IPS-20b (cell line): ENCODE data around the gene RPTOR.

ENCODE experiments used
- H3K27ac ChIP-seq: one replicate; pipeline ENCODE4 v1.5.1; 2013; ENCODE audit warnings: low read length
- H3K27me3 ChIP-seq: 2 replicates; pipeline ENCODE4 v1.6.1; 2013; ENCODE audit warnings: mild to moderate bottlenecking, low read length, inconsistent platforms; ENCODE audit not compliant: insufficient read depth
- H3K36me3 ChIP-seq: 2 replicates; pipeline ENCODE4 v1.6.1; 2013; ENCODE audit warnings: low read depth, mild to moderate bottlenecking, inconsistent platforms, low read length, moderate library complexity; ENCODE audit not compliant: insufficient read depth
- H3K4me1 ChIP-seq: 2 replicates; pipeline ENCODE4 v1.6.1; 2013; ENCODE audit warnings: mild to moderate bottlenecking, control low read depth, inconsistent platforms, low read length, moderate library complexity; ENCODE audit not compliant: insufficient read depth
- H3K4me3 ChIP-seq: 2 replicates; pipeline ENCODE4 v1.5.1; 2013; ENCODE audit warnings: mild to moderate bottlenecking, low read length, inconsistent platforms
- H3K9ac ChIP-seq: 2 replicates; pipeline ENCODE4 v1.6.1; 2013; ENCODE audit warnings: low read depth, mild to moderate bottlenecking, inconsistent platforms, low read length, moderate library complexity
- H3K9me3 ChIP-seq: 2 replicates; pipeline ENCODE4 v1.6.1; 2013; ENCODE audit warnings: mild to moderate bottlenecking, low read depth, low read length, inconsistent platforms; ENCODE audit not compliant: insufficient read depth

The RPTOR gene

DNA sequence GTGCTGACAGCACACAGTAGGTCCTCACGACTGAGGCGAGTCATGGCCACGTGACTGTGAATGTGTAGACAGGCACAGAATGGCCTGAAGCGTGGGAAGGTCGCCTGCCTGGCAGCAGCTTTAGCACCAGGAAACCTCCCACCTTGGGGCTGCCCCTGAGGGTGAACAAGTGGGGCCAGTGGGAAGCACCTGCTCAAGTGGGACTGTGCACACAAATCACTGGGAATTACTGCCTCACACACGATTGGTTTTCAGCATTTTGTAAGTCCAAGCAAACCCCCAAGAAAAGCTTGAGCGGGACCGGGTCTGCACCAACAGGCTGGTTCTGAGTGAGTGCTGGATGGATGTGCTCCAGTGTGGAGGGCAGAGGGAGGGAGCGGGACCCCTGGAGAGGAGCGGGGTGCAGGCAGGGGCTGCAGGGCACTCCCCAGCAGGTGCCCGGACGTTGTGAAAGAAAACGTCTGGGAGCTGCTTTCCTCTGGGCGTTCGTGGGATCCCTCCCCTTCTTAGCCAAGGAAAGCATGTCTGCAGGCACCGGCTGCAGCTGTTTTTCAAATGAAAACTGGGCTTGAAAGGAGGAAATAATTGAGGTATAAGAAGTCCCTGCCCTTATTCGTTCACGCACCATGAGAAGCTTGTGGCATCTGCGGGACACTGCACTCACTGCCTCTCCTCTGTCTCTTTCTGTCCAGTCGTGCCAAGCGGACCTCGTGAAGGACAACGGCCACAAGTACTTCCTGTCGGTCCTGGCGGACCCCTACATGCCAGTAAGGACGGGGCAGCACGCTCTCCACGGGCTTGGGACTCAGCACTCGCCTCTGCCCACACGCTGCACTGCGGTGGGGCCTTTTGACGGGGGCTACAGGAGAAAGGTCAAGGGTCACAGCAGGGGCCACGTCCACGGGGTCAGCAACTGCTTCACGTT, 335.3 kb downstream of the RPTOR start:
- Histone ChIP-seq H3K9ac (no peak overlapping the region), H3K4me1 (no peaks in the 10 kb centered on the region), H3K9me3 (no peaks in the 10 kb centered on the region), H3K4me3 (no peak overlapping the region), H3K36me3 (peaks cover 8% of the 10 kb centered on the region; the same call in 1 of the 2 replicates), H3K27me3 (no peaks in the 10 kb centered on the region), H3K27ac (no peak overlapping the region)

DNA sequence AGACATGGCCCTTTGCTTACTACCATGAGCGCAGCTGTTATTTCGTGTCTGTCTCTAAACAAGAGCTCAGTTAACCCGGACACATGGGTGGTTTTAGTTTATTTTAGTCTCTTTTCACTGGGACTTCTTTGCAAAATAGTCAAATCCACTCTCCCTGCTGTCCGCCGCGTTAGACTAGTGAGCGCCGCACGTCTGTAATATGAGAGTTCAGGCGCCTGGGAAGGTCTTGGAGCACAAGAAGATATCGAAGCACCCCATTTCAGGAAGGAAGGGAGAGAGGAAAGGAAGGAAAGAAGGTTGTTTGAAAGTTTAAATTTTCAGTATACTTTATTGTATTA, 336.0 kb downstream of the RPTOR start:
- Histone ChIP-seq H3K27ac (no peak overlapping the region), H3K4me3 (no peak overlapping the region), H3K4me1 (no peaks in the 10 kb centered on the region), H3K27me3 (no peaks in the 10 kb centered on the region), H3K9me3 (no peaks in the 10 kb centered on the region), H3K9ac (no peak overlapping the region), H3K36me3 (peaks cover 8% of the 10 kb centered on the region; the same call in 1 of the 2 replicates)

DNA sequence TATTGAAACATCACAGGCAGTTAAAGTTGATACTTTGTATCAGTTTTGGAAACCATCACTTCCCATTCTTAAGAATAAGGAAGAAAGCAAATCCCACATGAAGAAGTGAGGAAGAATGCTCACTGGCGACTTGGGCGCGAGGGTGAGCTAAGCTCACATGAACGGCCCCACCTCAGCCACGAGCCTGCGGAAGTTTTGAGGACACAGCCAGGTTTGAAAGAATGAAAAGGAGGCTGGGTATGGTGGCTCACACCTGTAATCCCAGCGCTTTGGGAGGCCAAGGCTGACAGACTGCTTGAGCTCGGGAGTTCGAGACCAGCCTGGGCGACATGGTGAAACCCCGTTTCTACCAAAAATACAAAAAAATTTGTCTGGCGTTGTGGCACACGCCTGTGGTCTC, 336.7 kb downstream of the RPTOR start:
- peaks cover 8% of the 10 kb centered on the region; the same call in 1 of the 2 replicates for H3K36me3 ChIP-seq
- no peak overlapping the region for H3K27ac ChIP-seq
- no peaks in the 10 kb centered on the region for H3K9me3 ChIP-seq
- no peak overlapping the region for H3K4me3 ChIP-seq
- no peaks in the 10 kb centered on the region for H3K4me1 ChIP-seq
- no peaks in the 10 kb centered on the region for H3K27me3 ChIP-seq
- H3K9ac ChIP-seq: no peak overlapping the region

DNA sequence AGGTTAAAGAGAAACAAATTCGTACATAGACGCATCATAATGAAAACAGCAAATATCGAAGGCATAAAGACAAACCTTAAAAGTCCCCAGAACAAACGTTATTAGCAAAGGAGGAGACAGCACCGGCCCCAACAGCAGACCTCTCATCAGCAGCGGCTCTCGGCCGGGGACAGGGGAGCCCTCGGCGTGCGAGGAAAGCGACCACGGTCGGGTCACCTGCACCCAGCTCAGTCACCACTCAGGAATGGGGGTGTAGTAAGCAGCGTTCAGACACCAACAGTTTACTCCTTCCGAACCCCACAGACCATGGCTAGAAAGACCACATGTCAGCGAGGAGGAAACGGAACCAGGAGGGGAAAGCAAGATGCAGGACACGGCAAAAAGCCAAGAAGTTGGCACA, 337.7 kb downstream of the RPTOR start:
- Histone ChIP-seq H3K27me3 (no peaks in the 10 kb centered on the region), H3K36me3 (peaks cover 8% of the 10 kb centered on the region; the same call in 1 of the 2 replicates), H3K4me1 (no peaks in the 10 kb centered on the region)

DNA sequence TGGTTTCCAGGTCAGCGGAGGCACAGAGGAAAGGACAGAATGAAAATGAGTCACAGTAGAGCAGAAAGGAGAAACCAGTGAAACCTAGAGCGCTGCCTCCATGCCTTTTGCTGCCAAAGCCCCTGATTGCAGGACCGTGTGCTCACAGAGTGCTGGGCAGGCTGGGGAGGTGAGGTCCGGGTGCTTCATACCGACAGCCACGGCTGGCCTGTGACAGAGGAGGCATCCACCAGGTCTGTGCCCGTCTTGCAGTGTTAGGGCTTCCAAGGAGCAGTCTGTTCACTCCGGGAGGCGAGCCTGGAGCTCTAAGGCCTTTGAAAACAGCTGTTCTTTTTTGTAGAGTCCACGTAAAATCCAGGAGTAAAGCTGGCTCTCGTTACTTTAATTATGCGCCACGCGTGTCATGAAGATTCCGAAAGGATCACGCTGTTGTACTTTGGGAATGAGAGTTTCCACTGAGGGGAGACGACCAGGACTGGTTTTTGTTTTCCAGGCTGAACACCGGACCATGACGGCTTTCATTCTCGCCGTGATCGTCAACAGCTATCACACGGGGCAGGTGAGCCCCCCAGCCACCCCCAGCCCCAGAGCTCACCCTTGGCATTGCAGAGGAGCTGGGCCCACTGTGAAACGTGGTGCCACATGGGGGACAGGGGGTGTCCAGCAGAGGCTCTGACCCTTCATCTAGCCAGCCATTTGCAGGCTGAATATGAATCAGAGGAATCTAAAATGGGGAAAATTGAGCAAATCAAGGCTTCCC, 338.5 kb downstream of the RPTOR start:
- Histone ChIP-seq H3K9ac (no peak overlapping the region), H3K4me3 (no peak overlapping the region), H3K36me3 (peaks cover 8% of the 10 kb centered on the region; the same call in 1 of the 2 replicates), H3K27ac (no peak overlapping the region), H3K4me1 (no peaks in the 10 kb centered on the region), H3K9me3 (no peaks in the 10 kb centered on the region), H3K27me3 (no peaks in the 10 kb centered on the region)

More for the DNA sequence above, 337.7 kb downstream of the RPTOR start:
- H3K9ac ChIP-seq: no peak overlapping the region
- no peak overlapping the region for H3K27ac ChIP-seq
- no peak overlapping the region for H3K4me3 ChIP-seq
- H3K9me3 ChIP-seq: no peaks in the 10 kb centered on the region

DNA sequence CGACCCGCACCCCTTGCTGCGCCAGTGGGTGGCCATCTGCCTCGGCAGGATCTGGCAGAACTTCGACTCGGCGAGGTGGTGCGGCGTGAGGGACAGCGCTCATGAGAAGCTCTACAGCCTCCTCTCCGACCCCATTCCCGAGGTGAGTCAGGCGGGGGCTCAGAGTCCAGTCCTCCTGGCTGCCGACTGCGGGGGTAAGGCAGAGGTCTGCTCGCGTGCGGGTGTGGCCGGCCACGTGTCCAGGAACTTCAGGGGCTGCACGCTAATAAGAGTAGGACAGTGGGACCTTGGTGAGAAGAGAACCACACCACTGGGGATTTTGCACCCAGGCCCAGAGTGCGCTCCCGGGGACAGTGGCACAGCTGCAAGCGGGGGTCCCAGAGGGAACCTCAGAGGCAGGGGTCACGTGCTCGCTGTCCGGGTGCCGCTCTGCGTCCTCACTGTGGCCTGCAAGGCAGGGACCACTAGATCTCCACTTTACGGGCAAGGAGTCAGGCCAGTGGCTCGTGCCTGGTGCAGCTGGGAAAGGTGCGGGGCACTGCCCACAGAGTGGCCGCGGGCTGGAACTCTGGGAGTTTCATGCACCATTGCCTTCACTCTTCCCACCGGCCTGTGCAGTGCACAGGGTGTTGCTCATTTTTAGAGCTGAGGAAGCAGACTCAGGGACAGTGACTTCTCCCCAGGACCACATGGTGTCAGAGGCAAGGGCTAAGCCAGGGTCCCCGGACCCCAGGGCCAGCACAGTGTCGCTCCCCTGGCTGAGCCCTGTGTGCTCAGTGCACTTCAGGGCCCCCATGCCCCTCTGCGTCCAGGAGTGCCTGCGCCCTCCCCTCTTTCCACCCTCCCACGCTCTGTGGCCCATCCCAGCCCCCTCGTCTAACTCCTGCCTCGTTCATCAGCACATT, 339.4 kb downstream of the RPTOR start:
- Histone ChIP-seq H3K27ac (no peak overlapping the region), H3K4me3 (no peak overlapping the region), H3K9me3 (no peaks in the 10 kb centered on the region), H3K27me3 (no peaks in the 10 kb centered on the region), H3K36me3 (peaks cover 8% of the 10 kb centered on the region; the same call in 1 of the 2 replicates), H3K4me1 (no peaks in the 10 kb centered on the region), H3K9ac (no peak overlapping the region)

DNA sequence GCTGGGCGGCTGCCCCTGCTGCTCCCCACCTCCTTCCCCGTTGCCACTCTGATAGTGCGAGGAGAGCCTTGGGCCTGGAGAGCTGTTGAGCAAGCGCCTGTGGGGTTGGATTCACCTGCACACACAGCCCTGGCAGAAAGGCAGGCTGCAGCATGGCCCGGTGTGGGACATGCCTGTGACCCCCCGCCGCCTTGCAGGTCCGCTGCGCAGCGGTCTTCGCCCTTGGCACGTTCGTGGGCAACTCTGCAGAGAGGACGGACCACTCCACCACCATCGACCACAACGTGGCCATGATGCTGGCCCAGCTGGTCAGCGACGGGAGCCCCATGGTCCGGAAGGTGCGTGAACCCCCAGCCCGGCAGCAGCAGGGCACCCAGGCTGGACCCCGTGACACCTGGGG, 340.2 kb downstream of the RPTOR start:
- Histone ChIP-seq H3K4me3 (no peak overlapping the region), H3K4me1 (no peaks in the 10 kb centered on the region), H3K9ac (no peak overlapping the region), H3K27ac (no peak overlapping the region), H3K9me3 (no peaks in the 10 kb centered on the region), H3K27me3 (no peaks in the 10 kb centered on the region), H3K36me3 (peaks cover 8% of the 10 kb centered on the region; the same call in 1 of the 2 replicates)

DNA sequence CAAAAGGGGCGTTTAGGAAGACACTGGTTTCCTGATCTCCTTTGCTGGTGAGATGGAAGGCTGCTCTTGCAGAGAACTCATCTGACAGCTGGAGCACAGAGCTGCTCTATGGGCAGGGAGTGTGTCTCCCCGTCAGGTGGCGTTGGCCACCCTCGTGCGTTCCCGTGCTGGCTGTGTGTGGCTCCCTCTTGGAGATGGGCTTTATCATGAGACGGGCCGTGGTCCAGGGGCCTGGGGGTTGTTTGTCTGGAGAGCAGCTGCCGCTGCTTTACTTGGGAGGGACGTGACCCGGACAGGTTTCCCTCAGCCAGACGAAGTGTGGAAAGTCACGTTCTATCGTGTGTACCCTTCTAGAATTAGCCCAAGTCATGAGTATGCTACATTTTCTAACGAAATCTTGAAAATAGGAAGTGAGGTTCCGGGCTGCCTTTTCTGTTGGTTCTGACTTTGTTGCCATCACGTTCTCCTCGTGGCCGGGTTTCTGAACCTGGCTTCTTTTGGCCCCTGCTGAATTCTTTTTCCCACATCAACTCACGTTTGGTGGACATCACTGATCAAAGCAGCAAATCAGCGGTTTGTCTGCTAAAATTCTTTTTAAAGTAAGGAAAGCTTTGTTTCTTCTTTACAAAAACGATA, 341.4 kb downstream of the RPTOR start:
- H3K4me1 ChIP-seq: no peaks in the 10 kb centered on the region
- H3K27me3 ChIP-seq: no peaks in the 10 kb centered on the region
- H3K4me3 ChIP-seq: no peak overlapping the region
- no peak overlapping the region for H3K27ac ChIP-seq
- no peak overlapping the region for H3K9ac ChIP-seq
- H3K36me3 ChIP-seq: peaks cover 8% of the 10 kb centered on the region; the same call in 1 of the 2 replicates
- H3K9me3 ChIP-seq: no peaks in the 10 kb centered on the region

DNA sequence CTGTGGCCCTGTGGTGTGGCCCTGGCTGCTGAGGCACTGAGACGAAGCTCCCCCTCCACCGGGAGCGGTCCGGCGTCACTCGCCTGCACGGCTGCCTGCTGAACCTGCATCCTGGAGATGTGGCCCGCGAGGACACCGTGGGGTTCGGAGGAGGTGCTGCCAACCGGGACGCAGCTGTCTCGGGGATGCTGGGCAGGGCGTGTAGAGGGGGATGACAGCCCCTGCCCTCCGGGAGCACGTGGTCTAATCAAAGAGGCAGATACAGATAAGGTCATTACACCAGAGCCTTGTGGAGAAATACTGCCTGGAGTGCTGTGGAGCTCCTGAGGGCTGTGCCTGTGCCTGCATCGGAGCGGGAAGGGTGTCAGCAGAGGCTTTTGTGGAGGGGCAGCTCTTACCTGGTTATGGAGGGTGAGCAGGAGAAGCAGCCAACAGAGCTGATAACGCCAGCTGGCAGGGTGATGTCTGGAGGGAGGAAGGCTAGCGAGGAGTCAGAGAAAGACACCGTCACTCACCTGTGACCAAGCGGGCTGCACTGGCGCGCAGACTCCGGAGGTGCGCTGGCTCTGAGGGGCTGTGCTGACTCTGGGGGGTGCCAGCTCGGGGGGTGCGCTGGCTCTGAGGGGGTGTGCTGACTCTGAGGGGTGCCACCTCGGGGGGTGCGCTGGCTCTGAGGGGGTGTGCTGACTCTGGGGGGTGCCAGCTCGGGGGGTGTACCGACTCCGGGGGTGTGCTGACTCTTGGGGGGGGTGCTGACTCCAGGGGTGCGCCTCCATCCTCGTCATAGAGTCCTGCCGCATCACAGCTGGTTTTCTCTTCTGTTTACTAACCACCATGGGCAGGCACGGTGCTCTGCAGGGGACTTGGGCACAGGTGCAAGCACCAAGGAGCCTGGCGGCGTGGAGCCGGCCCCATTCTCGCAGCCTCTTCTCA, 342.3 kb downstream of the RPTOR start:
- no peak overlapping the region for H3K4me3 ChIP-seq
- H3K9me3 ChIP-seq: no peaks in the 10 kb centered on the region
- H3K4me1 ChIP-seq: no peaks in the 10 kb centered on the region
- no peak overlapping the region for H3K9ac ChIP-seq
- peaks cover 13% of the 10 kb centered on the region; the same call in 1 of the 2 replicates for H3K36me3 ChIP-seq
- H3K27me3 ChIP-seq: no peaks in the 10 kb centered on the region
- no peak overlapping the region for H3K27ac ChIP-seq

DNA sequence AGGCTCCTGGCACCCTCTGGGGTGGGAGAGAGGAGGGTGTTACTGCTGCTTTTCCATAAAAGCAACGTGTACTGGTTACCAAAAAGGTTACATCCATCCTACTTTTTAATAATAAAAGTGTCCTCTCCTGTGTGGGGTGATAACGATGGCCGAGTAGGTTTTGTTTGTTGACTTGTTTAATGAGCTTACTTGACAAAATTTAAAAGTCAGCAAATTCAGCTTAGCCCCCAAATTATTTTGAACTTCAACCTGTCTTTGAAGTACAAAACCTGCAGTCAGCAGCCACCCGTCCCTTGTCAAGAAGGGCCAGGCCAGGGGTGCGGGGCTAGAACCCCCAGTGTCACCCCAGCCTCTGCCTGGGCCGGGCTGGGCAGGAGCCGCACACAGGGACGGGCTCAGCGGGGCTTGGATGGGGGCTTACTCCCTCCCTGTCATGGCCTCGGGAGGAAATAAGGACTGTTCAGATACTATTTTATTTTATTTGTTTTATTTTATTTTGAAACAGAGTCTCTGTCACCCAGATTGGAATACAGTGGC, 343.1 kb downstream of the RPTOR start:
- peaks cover 15% of the 10 kb centered on the region; the same call in 1 of the 2 replicates for H3K36me3 ChIP-seq
- no peaks in the 10 kb centered on the region for H3K9me3 ChIP-seq
- no peak overlapping the region for H3K4me3 ChIP-seq
- no peaks in the 10 kb centered on the region for H3K4me1 ChIP-seq
- no peak overlapping the region for H3K9ac ChIP-seq
- no peak overlapping the region for H3K27ac ChIP-seq
- no peaks in the 10 kb centered on the region for H3K27me3 ChIP-seq
